Measurements from ENCODE around the gene CENPS. TPM values are rescaled to one million over a fixed set of nuclear protein-coding genes. Genes with fewer than 3 reads are reported as not detected.

The CENPS gene
- total and polyA plus RNA-seq, 4 donors = 4.4 to 9.8 (median 7.4) TPM

Other genes with a start within 250 kb of the CENPS start
- gene KIF1B, start 219.9 kb upstream of the CENPS start, total RNA-seq = 10 to 100 TPM in 1 of 2 donors, 1 to 10 TPM in 1; 8.8 to 40.9 TPM
- gene KIF1B, start 219.9 kb upstream of the CENPS start, polyA plus RNA-seq = 1 to 10 TPM; 8.4 to 8.9 TPM
- gene PGD, start 31.4 kb upstream of the CENPS start, total RNA-seq = 10 to 100 TPM; 52.4 to 89.0 TPM
- 100 to 1,000 TPM in 1 of 2 donors, 10 to 100 TPM in 1; 45.9 to 112 TPM for gene PGD, start 31.4 kb upstream of the CENPS start, polyA plus RNA-seq
- gene CORT, start 19.6 kb downstream of the CENPS start, total RNA-seq = under 1 TPM; 0.08 to 0.28 TPM
- gene CORT, start 19.6 kb downstream of the CENPS start, polyA plus RNA-seq = under 1 TPM; 0.05 to 0.18 TPM
- gene DFFA, start 42.1 kb downstream of the CENPS start, total RNA-seq = 10 to 100 TPM; 10.6 to 20.0 TPM
- gene DFFA, start 42.1 kb downstream of the CENPS start, polyA plus RNA-seq = 10 to 100 TPM; 11.5 to 17.1 TPM
- 10 to 100 TPM in 1 of 2 donors, 1 to 10 TPM in 1; 7.1 to 11.5 TPM for gene PEX14, start 44.5 kb downstream of the CENPS start, total RNA-seq
- gene PEX14, start 44.5 kb downstream of the CENPS start, polyA plus RNA-seq = 10 to 100 TPM; 11.9 to 16.1 TPM

Data from liver (tissue), 4 donors.